Activated T-cell treated with anti-CD3 and anti-CD28 coated beads, Interleukin-2, amount 50 U/mL, for 72 hours (primary cell): ENCODE data around the gene GMPPA. TPM values are rescaled to one million over a fixed set of nuclear protein-coding genes. Genes with fewer than 3 reads are reported as not detected.

Experiments
- ATAC-seq, 2 donors: fragments of 150-1000 bp; cut with Tn5 transposase; replicated peaks in 1 of 2; 2 replicates each; pipeline ENCODE4 v1.10.0; 2021; ENCODE audit warnings: moderate library complexity in 2 of 2, mild to moderate bottlenecking in 1 of 2
- DNase-seq, 2 donors: peaks; one replicate each; pipeline ENCODE4 v3.0.0; 2021 to 2022; ENCODE audit warnings: mixed read lengths in 1 of 2
- H3K27ac Mint-ChIP-seq: one replicate; pipeline ENCODE4 v1.8.0; 2022; ENCODE audit warnings: mild to moderate bottlenecking, moderate library complexity, mixed read lengths
- H3K27me3 Mint-ChIP-seq: one replicate; pipeline ENCODE4 v1.8.0; 2022; ENCODE audit warnings: low read depth, mixed read lengths
- H3K36me3 Mint-ChIP-seq, 2 donors: one replicate each; pipeline ENCODE4 v1.8.0; 2022; ENCODE audit warnings: mixed read lengths in 2 of 2, mild to moderate bottlenecking in 1 of 2; ENCODE audit not compliant: insufficient read depth in 2 of 2
- H3K4me1 Mint-ChIP-seq: one replicate; pipeline ENCODE4 v1.8.0; 2022; ENCODE audit warnings: low read depth, mixed read lengths
- H3K4me3 Mint-ChIP-seq, 2 donors: one replicate each; pipeline ENCODE4 v1.8.0; 2022; ENCODE audit warnings: mild to moderate bottlenecking in 2 of 2, mixed read lengths in 2 of 2, moderate library complexity in 2 of 2
- H3K9me3 Mint-ChIP-seq, 2 donors: one replicate each; pipeline ENCODE4 v1.8.0; 2022; ENCODE audit warnings: mixed read lengths in 2 of 2
- total RNA-seq, 2 donors: library from RNA; stranded (reverse); gene quantifications; one replicate each; pipeline ENCODE4 v1.2.3, GENCODE V29; 2022

GMPPA gene
- total RNA-seq, 2 donors from 2014 or later = 39.4 to 47.3 TPM

DNA sequence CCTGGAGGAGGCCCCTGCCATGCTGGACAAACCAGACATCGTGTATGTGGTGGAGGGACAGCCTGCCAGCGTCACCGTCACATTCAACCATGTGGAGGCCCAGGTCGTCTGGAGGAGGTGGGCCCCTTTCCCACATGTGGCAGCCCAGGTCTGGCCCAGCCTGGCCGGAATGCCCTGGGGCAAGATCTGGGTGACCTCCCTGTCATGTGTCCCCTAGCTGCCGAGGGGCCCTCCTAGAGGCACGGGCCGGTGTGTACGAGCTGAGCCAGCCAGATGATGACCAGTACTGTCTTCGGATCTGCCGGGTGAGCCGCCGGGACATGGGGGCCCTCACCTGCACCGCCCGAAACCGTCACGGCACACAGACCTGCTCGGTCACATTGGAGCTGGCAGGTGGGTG lies 25.2 kb upstream of the GMPPA start:
- no peak overlapping the region for H3K27ac Mint-ChIP-seq
- ATAC-seq (no peak), DNase-seq (no peak)
- H3K27me3 Mint-ChIP-seq = no peaks in the 10 kb centered on the region
- H3K4me1 Mint-ChIP-seq = peaks cover 6% of the 10 kb centered on the region
- H3K36me3 Mint-ChIP-seq = no peaks in the 10 kb centered on the region
- H3K9me3 Mint-ChIP-seq = no peaks in the 10 kb centered on the region
- H3K4me3 Mint-ChIP-seq = no peak overlapping the region

DNA sequence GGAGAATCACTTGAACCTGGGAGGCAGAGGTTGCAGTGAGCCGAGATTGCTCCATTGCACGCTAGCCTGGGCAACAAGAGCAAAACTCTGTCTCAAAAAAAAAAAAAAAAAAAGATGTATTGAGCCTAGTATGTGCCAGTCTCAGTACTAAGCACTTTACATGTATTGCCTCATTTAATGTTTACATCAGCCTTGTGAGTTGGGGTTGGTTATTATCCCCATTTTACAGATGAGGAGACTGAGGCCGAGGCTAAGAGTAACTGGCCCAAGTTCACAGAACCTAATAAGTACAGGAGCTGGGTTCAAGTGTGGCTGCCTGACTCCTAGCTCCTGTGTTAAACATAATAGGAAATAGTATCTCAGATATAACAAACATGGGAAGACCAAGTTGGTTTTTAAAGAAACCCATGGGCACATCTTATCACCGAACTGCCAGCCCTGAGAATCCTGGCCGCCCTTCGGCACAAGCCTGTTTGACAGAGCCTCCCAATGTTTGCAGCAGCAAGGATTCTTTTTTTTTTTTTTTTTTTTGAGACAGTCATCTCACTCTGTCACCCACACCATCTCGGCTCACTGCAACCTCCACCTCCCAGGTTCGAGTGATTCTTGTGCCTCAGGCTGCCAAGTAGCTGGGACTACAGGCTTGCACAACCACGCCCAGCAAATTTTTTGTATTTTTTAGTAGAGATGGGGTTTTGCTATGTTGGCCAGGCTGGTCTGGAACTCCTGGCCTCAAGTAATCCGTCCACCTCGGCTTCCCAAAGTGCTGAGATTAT lies 24.2 kb upstream of the GMPPA start:
- Mint-ChIP-seq H3K36me3 (no peaks in the 10 kb centered on the region), H3K9me3 (no peaks in the 10 kb centered on the region), H3K27ac (no peak overlapping the region), H3K4me1 (peaks cover 6% of the 10 kb centered on the region), H3K27me3 (no peaks in the 10 kb centered on the region), H3K4me3 (no peak overlapping the region)
- ATAC-seq = no peak
- no peak for DNase-seq

DNA sequence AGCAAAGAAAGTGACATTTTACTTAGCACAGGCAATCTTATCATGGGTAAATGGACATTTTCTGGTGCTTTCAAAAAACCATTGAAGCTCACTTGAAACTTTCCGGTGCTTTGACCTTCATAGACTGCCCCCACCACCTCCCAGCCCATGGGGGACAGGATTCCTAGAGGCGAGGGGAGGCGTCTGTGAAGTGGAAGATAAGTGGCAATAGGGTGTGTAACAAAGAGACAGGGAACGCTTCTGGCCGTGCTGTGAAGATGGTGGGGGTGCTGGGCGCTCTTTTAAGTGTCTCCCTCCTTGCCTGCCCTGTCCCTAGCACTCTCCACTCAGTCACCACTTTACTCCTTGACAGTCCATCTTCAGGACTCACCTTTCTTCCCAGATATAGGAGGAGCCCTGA lies 23.4 kb upstream of the GMPPA start:
- no peak for ATAC-seq
- H3K27me3 Mint-ChIP-seq = no peaks in the 10 kb centered on the region
- DNase-seq = no peak
- no peak overlapping the region for H3K27ac Mint-ChIP-seq
- H3K36me3 Mint-ChIP-seq = no peaks in the 10 kb centered on the region
- no peak overlapping the region for H3K4me3 Mint-ChIP-seq
- no peaks in the 10 kb centered on the region for H3K9me3 Mint-ChIP-seq
- peaks cover 6% of the 10 kb centered on the region for H3K4me1 Mint-ChIP-seq

DNA sequence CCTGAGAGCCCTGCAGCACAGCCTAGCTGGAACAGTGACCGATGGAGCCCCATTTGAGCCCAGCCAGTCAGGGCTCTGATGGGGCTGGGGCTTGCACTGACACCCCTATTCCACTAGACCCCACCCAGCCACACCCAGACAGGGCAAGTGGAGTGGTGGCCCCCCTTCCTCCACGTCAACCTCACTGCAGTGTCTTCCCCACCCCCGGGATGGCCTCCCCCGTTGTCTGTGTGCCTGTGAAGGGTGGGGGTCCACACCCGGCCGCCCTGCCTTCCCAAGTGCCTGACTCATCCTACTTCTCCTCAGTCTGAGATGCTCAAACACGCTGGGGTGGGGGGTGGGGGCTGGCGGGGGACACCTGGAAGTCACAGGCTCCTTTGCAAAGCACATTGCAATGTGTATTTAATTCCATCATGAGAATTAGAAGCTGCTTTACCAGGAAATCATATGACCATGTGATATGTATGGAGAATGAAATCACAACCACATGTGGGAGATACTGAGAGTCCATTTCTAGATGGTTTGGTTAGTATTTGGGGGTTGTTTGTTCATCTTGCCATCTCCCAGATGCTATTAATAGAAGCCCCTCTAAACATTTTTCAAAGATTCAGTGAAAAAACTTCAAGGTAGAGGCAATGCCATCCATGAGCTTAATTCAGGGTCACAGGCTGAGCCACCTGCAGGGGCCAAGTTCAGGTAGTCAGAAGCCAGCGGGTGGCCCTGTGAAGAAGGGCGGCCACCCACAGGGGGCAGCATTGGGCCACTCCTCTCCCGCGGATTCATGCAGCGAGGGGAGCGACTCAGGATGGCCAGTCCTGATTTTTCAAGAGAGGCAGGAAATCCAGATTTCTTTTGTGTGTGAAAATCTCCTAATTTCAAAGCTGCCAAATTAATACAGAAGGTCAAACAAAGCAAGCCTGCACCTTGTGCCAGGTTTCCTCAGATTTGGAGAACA lies 22.7 kb upstream of the GMPPA start:
- Mint-ChIP-seq H3K4me1 (peaks cover 6% of the 10 kb centered on the region), H3K27ac (peak overlapping the region; percentile 7), H3K36me3 (no peaks in the 10 kb centered on the region), H3K9me3 (no peaks in the 10 kb centered on the region), H3K4me3 (peak overlapping the region; percentile 44), H3K27me3 (no peaks in the 10 kb centered on the region)
- DNase-seq = peak; percentile 73 to 77
- ATAC-seq = peak; percentile 77 to 81

DNA sequence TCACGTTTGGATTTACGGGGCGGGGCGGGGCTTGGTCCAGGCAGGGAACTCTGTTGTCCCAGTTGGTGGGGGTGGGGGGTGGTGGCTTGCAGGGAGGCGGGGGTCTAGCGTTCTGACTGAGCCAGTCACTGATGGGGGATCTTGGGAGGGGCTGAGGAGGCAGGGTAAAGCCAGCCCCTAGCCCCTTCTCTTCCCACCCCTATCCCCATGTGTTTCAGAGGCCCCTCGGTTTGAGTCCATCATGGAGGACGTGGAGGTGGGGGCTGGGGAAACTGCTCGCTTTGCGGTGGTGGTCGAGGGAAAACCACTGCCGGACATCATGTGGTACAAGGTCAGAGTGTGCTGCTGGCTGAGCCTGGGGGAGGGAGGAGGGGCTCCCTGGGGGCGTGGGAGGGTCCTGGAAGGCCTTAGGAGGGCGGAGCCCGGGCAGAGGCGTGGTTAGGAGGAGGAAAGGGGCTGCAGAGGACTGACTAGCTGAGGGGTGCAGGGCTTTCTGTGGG lies 22.0 kb upstream of the GMPPA start:
- no peaks in the 10 kb centered on the region for H3K36me3 Mint-ChIP-seq
- ATAC-seq (no peak), DNase-seq (no peak)
- H3K27me3 Mint-ChIP-seq = no peaks in the 10 kb centered on the region
- H3K4me1 Mint-ChIP-seq = peaks cover 6% of the 10 kb centered on the region
- H3K27ac Mint-ChIP-seq = no peak overlapping the region
- H3K9me3 Mint-ChIP-seq = no peaks in the 10 kb centered on the region
- peak overlapping the region in 1 of 2 donors; percentile 44 for H3K4me3 Mint-ChIP-seq

DNA sequence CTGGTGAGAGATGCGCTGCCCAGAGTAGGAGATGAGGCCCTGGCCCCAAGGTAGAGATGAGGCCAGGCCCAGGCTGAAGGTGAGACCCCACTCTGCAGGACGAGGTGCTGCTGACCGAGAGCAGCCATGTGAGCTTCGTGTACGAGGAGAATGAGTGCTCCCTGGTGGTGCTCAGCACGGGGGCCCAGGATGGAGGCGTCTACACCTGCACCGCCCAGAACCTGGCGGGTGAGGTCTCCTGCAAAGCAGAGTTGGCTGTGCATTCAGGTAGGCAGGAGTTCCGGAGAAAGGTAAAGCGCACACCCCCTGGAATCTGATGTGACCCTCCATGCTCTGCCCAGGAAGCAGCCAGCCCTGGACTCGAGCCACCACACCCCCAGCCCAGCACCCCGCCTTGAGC lies 21.5 kb upstream of the GMPPA start:
- no peak for ATAC-seq
- H3K4me3 Mint-ChIP-seq = no peak overlapping the region
- no peak for DNase-seq
- H3K4me1 Mint-ChIP-seq = peaks cover 6% of the 10 kb centered on the region
- H3K9me3 Mint-ChIP-seq = no peaks in the 10 kb centered on the region
- no peaks in the 10 kb centered on the region for H3K27me3 Mint-ChIP-seq
- H3K36me3 Mint-ChIP-seq = no peaks in the 10 kb centered on the region
- no peak overlapping the region for H3K27ac Mint-ChIP-seq

DNA sequence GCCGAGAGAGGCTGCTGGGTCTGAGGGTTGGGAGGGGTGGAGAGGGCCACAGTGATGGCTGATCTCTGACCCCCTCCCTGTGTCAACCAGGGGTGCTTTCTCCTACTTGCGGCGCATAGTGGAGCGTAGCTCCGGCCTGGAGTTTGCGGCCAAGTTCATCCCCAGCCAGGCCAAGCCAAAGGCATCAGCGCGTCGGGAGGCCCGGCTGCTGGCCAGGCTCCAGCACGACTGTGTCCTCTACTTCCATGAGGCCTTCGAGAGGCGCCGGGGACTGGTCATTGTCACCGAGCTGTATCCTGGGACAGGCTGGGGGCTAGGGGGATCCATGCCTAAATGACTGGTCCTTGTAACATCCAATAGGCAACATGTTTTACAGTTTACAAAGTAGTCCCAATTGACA lies 20.9 kb upstream of the GMPPA start:
- H3K36me3 Mint-ChIP-seq = no peaks in the 10 kb centered on the region
- H3K9me3 Mint-ChIP-seq = no peaks in the 10 kb centered on the region
- no peaks in the 10 kb centered on the region for H3K27me3 Mint-ChIP-seq
- H3K4me1 Mint-ChIP-seq = peaks cover 6% of the 10 kb centered on the region
- H3K27ac Mint-ChIP-seq = no peak overlapping the region
- no peak overlapping the region for H3K4me3 Mint-ChIP-seq
- DNase-seq (no peak), ATAC-seq (no peak)

DNA sequence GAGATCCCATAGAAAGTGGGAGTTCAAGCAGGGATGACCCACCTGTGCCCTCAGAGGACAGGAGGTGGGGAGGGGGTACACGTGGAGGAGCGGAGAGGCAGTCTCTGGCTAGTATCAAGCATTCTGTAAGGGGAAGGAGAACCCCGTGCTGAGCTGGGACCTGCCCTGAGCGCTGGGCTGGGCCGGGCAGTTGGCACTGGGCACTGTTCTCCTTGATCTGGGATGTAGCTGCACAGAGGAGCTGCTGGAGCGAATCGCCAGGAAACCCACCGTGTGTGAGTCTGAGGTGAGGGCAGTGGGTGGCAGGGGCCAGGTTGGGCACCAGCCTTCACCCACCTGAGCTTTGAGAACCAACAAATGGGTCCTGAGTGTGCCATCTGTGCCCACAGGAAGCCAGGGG lies 19.8 kb upstream of the GMPPA start:
- H3K36me3 Mint-ChIP-seq = no peaks in the 10 kb centered on the region
- no peak overlapping the region for H3K4me3 Mint-ChIP-seq
- DNase-seq = no peak
- H3K27ac Mint-ChIP-seq = no peak overlapping the region
- H3K27me3 Mint-ChIP-seq = peaks cover under 1% of the 10 kb centered on the region
- no peak for ATAC-seq
- no peaks in the 10 kb centered on the region for H3K9me3 Mint-ChIP-seq
- H3K4me1 Mint-ChIP-seq = peaks cover 6% of the 10 kb centered on the region

DNA sequence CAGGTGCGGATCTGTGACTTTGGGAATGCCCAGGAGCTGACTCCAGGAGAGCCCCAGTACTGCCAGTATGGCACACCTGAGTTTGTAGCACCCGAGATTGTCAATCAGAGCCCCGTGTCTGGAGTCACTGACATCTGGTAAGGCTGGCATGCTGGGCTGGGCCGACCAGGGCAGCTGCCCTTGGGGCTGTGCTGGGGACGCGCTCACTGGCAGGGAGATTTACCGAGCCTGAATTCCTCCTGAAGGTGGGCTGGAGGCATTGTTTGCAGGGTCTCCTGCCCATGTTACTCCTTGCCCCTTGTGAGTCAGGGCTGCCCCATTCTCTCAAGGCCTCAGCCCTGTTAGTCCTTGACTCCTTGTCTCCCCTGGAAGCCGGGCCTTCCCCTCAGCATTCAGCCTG lies 18.7 kb upstream of the GMPPA start:
- ATAC-seq (no peak), DNase-seq (no peak)
- H3K36me3 Mint-ChIP-seq = no peaks in the 10 kb centered on the region
- no peaks in the 10 kb centered on the region for H3K9me3 Mint-ChIP-seq
- no peak overlapping the region for H3K4me3 Mint-ChIP-seq
- peaks cover 6% of the 10 kb centered on the region for H3K4me1 Mint-ChIP-seq
- peaks cover 5% of the 10 kb centered on the region for H3K27me3 Mint-ChIP-seq
- no peak overlapping the region for H3K27ac Mint-ChIP-seq

DNA sequence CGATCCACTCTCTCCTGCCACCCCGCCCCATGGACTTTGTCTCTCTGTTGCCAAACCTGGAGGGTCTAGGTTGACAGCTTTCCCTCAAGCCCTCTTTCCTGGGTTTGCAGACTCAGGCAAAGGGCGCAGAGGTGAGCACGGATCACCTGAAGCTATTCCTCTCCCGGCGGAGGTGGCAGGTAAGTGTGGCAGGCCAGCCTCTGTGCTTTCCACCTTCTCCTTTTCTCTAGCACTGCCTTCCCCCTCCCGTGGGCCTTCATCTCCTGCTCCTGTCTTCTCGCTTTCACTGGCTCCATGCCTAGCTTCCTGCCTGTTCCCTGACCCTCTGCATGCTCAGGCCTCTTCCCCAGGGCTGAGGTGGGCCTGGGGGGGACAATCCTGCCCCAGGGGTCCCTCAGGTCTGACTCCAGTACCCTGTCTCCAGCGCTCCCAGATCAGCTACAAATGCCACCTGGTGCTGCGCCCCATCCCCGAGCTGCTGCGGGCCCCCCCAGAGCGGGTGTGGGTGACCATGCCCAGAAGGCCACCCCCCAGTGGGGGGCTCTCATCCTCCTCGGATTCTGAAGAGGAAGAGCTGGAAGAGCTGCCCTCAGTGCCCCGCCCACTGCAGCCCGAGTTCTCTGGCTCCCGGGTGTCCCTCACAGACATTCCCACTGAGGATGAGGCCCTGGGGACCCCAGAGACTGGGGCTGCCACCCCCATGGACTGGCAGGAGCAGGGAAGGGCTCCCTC lies 15.9 kb upstream of the GMPPA start:
- Mint-ChIP-seq H3K4me3 (no peak overlapping the region), H3K27ac (no peak overlapping the region), H3K4me1 (no peaks in the 10 kb centered on the region), H3K36me3 (no peaks in the 10 kb centered on the region), H3K27me3 (peaks cover 30% of the 10 kb centered on the region), H3K9me3 (no peaks in the 10 kb centered on the region)
- ATAC-seq (no peak), DNase-seq (no peak)

DNA sequence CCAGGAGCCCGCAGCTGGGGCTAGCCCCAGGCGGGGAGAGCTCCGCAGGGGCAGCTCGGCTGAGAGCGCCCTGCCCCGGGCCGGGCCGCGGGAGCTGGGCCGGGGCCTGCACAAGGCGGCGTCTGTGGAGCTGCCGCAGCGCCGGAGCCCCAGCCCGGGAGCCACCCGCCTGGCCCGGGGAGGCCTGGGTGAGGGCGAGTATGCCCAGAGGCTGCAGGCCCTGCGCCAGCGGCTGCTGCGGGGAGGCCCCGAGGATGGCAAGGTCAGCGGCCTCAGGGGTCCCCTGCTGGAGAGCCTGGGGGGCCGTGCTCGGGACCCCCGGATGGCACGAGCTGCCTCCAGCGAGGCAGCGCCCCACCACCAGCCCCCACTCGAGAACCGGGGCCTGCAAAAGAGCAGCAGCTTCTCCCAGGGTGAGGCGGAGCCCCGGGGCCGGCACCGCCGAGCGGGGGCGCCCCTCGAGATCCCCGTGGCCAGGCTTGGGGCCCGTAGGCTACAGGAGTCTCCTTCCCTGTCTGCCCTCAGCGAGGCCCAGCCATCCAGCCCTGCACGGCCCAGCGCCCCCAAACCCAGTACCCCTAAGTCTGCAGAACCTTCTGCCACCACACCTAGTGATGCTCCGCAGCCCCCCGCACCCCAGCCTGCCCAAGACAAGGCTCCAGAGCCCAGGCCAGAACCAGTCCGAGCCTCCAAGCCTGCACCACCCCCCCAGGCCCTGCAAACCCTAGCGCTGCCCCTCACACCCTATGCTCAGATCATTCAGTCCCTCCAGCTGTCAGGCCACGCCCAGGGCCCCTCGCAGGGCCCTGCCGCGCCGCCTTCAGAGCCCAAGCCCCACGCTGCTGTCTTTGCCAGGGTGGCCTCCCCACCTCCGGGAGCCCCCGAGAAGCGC lies 15.0 kb upstream of the GMPPA start:
- no peak overlapping the region for H3K27ac Mint-ChIP-seq
- peak overlapping the region; percentile 72 to 76 for H3K4me3 Mint-ChIP-seq
- DNase-seq (no peak), ATAC-seq (peak; percentile 33 to 60)
- H3K36me3 Mint-ChIP-seq = no peaks in the 10 kb centered on the region
- peaks cover 31% of the 10 kb centered on the region for H3K27me3 Mint-ChIP-seq
- H3K9me3 Mint-ChIP-seq = no peaks in the 10 kb centered on the region
- no peaks in the 10 kb centered on the region for H3K4me1 Mint-ChIP-seq
